ENCODE data around the gene PDGFC. TPM values are rescaled to one million over a fixed set of nuclear protein-coding genes. Genes with fewer than 3 reads are reported as not detected.

The PDGFC gene
- total and polyA plus RNA-seq, 2 donors (not counting 3 experiments of a cell fraction or from before 2014, with no cell fraction given), result 2.7 to 5.3 TPM

GRCh38 chr4:156779042-156779441 lies 192.6 kb downstream of the PDGFC start:
- Histone ChIP-seq H2AFZ (ENCODE audit: low read depth, low read length) (no peak overlapping the region), H3K9me1 (replicated peaks; ENCODE audit: control insufficient read depth, extremely low read depth, insufficient read depth, low read length) (peaks cover 2% of the 10 kb centered on the region), H3K27ac (ENCODE audit: insufficient read depth, low read depth, low read length) (no peak overlapping the region), H3K79me2 (ENCODE audit: control insufficient read depth, insufficient read depth, low read length) (no peaks in the 10 kb centered on the region), H3K4me1 (ENCODE audit: control insufficient read depth, extremely low read depth, insufficient read depth, low read length) (peaks cover 20% of the 10 kb centered on the region), H3K36me3 (ENCODE audit: control insufficient read depth in 2 of 2, extremely low read depth in 1 of 2, insufficient read depth in 2 of 2, low read length in 2 of 2) (no peaks in the 10 kb centered on the region), H3K9me3 (replicated peaks; ENCODE audit: control insufficient read depth, insufficient read depth, low read length) (no peaks in the 10 kb centered on the region), H3K4me3 (replicated peaks in 1 of 3; ENCODE audit: insufficient read depth in 1 of 3, low read depth in 1 of 3, low read length in 3 of 3) (no peak overlapping the region), H3K4me2 (ENCODE audit: insufficient read depth, low read length) (no peak overlapping the region), H3K9ac (replicated peaks; ENCODE audit: extremely low read depth, insufficient read depth, low read length) (no peak overlapping the region), H3K27me3 (ENCODE audit: control insufficient read depth in 2 of 2, insufficient read depth in 2 of 2, low read length in 2 of 2) (no peaks in the 10 kb centered on the region), H4K20me1 (replicated peaks; ENCODE audit: control insufficient read depth, extremely low read depth, insufficient read depth, low read length) (no peaks in the 10 kb centered on the region)
- no TSS peak for BruUV-seq (replicated peaks)
- TF ChIP-seq POLR2AphosphoS5 (IDR thresholded peaks at IDR 0.05; ENCODE audit: insufficient read depth, low read depth, low read length) (no peak), JUN (IDR thresholded peaks at IDR 0.05; ENCODE audit: borderline replicate concordance, insufficient read depth, insufficient read length, low read depth) (no peak), FOS (IDR thresholded peaks at IDR 0.05; ENCODE audit: borderline replicate concordance, insufficient read depth, low read length) (no peak), GATA2 (IDR thresholded peaks at IDR 0.05; ENCODE audit: insufficient read depth, insufficient read length, low read depth, low read length) (no peak), POLR2A (IDR thresholded peaks at IDR 0.05; ENCODE audit: low read depth, low read length) (no peak), CTCF (IDR thresholded peaks at IDR 0.05; ENCODE audit: extremely low read depth in 1 of 2, insufficient read depth in 1 of 2, low read depth in 1 of 2, low read length in 2 of 2) (no peak), EZH2 (IDR thresholded peaks at IDR 0.05; ENCODE audit: borderline replicate concordance, low read depth, low read length, severe bottlenecking) (no peak), MYC (IDR thresholded peaks at IDR 0.05; ENCODE audit: low read depth, low read length) (no peak)
- TF ChIP-seq, protein P1, sequence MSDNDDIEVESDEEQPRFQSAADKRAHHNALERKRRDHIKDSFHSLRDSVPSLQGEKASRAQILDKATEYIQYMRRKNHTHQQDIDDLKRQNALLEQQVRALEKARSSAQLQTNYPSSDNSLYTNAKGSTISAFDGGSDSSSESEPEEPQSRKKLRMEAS (IDR thresholded peaks at IDR 0.05; ENCODE audit: insufficient read depth, insufficient read length), result no peak
- DNase-seq (ENCODE audit: low read depth, low spot score), result no peak
- dilution Hi-C loops (cut with MboI; ENCODE audit: extremely low pct_ligation_motif_present, low sequenced_read_pairs), result no loop called here
- CTCF ChIA-PET, result no interaction called here
- POLR2A ChIA-PET, result no interaction called here
- intact Hi-C loops (cut with micrococcal nuclease), result loop anchor here (1.0 to 5.0 kb wide), 2 partner anchors 170 to 188 kb away; no protein-coding TSS in a partner anchor
- no peak for FAIRE-seq

All from endothelial cell of umbilical vein (primary cell).